HEK293 (cell line): ENCODE data around the gene PSMC3.

Source experiments
- KLF9 ChIP-seq: fragments of 450-650 bp; formaldehyde crosslinking; IDR thresholded peaks from 2 replicates; pipeline ENCODE4 v1.5.1; 2016; ENCODE audit warnings: missing biosample characterization, missing genetic modification characterization, low read depth
- YY1 ChIP-seq: fragments of 450-650 bp; formaldehyde crosslinking; IDR thresholded peaks from 2 replicates; pipeline ENCODE4 v1.5.1; 2018; ENCODE audit warnings: missing biosample characterization, missing genetic modification characterization
- ZNF223 ChIP-seq: fragments of 450-650 bp; formaldehyde crosslinking; IDR thresholded peaks from 2 replicates; pipeline ENCODE4 v1.5.1; 2016; ENCODE audit warnings: missing biosample characterization, missing genetic modification characterization
- ZNF311 ChIP-seq: fragments of 450-650 bp; formaldehyde crosslinking; IDR thresholded peaks from 2 replicates; pipeline ENCODE4 v1.5.1; 2017; ENCODE audit warnings: missing biosample characterization, missing genetic modification characterization, borderline replicate concordance
- ZNF701 ChIP-seq: fragments of 450-650 bp; formaldehyde crosslinking; IDR thresholded peaks from 2 replicates; pipeline ENCODE4 v1.5.1; 2016; ENCODE audit warnings: missing biosample characterization, missing genetic modification characterization
- ZNF747 ChIP-seq: fragments of 450-650 bp; formaldehyde crosslinking; IDR thresholded peaks from 2 replicates; pipeline ENCODE4 v1.5.1; 2016; ENCODE audit warnings: missing biosample characterization, missing genetic modification characterization
- ZNF768 ChIP-seq: fragments of 450-650 bp; formaldehyde crosslinking; IDR thresholded peaks from 2 replicates; pipeline ENCODE4 v1.5.1; 2018; ENCODE audit warnings: missing biosample characterization, mild to moderate bottlenecking, missing genetic modification characterization
- ZNF776 ChIP-seq: fragments of 450-650 bp; formaldehyde crosslinking; IDR thresholded peaks from 2 replicates; pipeline ENCODE4 v1.5.0; 2017; ENCODE audit warnings: missing biosample characterization, missing genetic modification characterization, borderline replicate concordance
- TF ChIP-seq, protein P1 (sequence below): fragments of 450-650 bp; formaldehyde crosslinking; IDR thresholded peaks from 2 replicates; pipeline ENCODE4 v1.5.1; 2016; ENCODE audit warnings: missing biosample characterization, missing genetic modification characterization
- TF ChIP-seq, protein P2 (sequence below): fragments of 450-650 bp; formaldehyde crosslinking; IDR thresholded peaks from 2 replicates; pipeline ENCODE4 v1.5.1; 2016; ENCODE audit warnings: missing biosample characterization, missing genetic modification characterization
- TF ChIP-seq, protein P3 (sequence below): fragments of 450-650 bp; formaldehyde crosslinking; IDR thresholded peaks from 2 replicates; pipeline ENCODE4 v1.5.1; 2016; ENCODE audit warnings: missing biosample characterization, missing genetic modification characterization
- TF ChIP-seq, protein P4 (sequence below): fragments of 450-650 bp; formaldehyde crosslinking; IDR thresholded peaks from 2 replicates; pipeline ENCODE4 v1.5.1; 2016; ENCODE audit warnings: missing biosample characterization, missing genetic modification characterization, low read depth

GRCh38 chr11:47389577-47390421 is 36.4 kb downstream of the PSMC3 start:
- TF ChIP-seq YY1 (tag by site-specific recombination) (no peak), ZNF776 (tag by site-specific recombination) (no peak), KLF9 (tag by site-specific recombination) (no peak), ZNF747 (tag by site-specific recombination) (no peak), ZNF223 (tag by site-specific recombination) (no peak), ZNF701 (no peak), ZNF311 (tag by site-specific recombination) (no peak), ZNF768 (no peak)
- TF ChIP-seq, protein P1, sequence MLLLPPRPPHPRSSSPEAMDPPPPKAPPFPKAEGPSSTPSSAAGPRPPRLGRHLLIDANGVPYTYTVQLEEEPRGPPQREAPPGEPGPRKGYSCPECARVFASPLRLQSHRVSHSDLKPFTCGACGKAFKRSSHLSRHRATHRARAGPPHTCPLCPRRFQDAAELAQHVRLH (tag by site-specific recombination) = no peak
- TF ChIP-seq, protein P2, sequence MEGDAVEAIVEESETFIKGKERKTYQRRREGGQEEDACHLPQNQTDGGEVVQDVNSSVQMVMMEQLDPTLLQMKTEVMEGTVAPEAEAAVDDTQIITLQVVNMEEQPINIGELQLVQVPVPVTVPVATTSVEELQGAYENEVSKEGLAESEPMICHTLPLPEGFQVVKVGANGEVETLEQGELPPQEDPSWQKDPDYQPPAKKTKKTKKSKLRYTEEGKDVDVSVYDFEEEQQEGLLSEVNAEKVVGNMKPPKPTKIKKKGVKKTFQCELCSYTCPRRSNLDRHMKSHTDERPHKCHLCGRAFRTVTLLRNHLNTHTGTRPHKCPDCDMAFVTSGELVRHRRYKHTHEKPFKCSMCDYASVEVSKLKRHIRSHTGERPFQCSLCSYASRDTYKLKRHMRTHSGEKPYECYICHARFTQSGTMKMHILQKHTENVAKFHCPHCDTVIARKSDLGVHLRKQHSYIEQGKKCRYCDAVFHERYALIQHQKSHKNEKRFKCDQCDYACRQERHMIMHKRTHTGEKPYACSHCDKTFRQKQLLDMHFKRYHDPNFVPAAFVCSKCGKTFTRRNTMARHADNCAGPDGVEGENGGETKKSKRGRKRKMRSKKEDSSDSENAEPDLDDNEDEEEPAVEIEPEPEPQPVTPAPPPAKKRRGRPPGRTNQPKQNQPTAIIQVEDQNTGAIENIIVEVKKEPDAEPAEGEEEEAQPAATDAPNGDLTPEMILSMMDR (tag by site-specific recombination) = no peak
- TF ChIP-seq, protein P3, sequence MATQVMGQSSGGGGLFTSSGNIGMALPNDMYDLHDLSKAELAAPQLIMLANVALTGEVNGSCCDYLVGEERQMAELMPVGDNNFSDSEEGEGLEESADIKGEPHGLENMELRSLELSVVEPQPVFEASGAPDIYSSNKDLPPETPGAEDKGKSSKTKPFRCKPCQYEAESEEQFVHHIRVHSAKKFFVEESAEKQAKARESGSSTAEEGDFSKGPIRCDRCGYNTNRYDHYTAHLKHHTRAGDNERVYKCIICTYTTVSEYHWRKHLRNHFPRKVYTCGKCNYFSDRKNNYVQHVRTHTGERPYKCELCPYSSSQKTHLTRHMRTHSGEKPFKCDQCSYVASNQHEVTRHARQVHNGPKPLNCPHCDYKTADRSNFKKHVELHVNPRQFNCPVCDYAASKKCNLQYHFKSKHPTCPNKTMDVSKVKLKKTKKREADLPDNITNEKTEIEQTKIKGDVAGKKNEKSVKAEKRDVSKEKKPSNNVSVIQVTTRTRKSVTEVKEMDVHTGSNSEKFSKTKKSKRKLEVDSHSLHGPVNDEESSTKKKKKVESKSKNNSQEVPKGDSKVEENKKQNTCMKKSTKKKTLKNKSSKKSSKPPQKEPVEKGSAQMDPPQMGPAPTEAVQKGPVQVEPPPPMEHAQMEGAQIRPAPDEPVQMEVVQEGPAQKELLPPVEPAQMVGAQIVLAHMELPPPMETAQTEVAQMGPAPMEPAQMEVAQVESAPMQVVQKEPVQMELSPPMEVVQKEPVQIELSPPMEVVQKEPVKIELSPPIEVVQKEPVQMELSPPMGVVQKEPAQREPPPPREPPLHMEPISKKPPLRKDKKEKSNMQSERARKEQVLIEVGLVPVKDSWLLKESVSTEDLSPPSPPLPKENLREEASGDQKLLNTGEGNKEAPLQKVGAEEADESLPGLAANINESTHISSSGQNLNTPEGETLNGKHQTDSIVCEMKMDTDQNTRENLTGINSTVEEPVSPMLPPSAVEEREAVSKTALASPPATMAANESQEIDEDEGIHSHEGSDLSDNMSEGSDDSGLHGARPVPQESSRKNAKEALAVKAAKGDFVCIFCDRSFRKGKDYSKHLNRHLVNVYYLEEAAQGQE (tag by site-specific recombination) = no peak
- TF ChIP-seq, protein P4, sequence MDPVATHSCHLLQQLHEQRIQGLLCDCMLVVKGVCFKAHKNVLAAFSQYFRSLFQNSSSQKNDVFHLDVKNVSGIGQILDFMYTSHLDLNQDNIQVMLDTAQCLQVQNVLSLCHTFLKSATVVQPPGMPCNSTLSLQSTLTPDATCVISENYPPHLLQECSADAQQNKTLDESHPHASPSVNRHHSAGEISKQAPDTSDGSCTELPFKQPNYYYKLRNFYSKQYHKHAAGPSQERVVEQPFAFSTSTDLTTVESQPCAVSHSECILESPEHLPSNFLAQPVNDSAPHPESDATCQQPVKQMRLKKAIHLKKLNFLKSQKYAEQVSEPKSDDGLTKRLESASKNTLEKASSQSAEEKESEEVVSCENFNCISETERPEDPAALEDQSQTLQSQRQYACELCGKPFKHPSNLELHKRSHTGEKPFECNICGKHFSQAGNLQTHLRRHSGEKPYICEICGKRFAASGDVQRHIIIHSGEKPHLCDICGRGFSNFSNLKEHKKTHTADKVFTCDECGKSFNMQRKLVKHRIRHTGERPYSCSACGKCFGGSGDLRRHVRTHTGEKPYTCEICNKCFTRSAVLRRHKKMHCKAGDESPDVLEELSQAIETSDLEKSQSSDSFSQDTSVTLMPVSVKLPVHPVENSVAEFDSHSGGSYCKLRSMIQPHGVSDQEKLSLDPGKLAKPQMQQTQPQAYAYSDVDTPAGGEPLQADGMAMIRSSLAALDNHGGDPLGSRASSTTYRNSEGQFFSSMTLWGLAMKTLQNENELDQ (tag by site-specific recombination) = no peak
